Pancreas (tissue), 10 donors: ENCODE measurements around the gene TTI1. TPM values are rescaled to one million over a fixed set of nuclear protein-coding genes. Genes with fewer than 3 reads are reported as not detected.
"Not testable (repeated sequence)": the region's sequence is repeated elsewhere in the genome, so short reads cannot be mapped to it uniquely, and the experiment has no call there.

ENCODE experiments used
- ATAC-seq, 4 donors: fragments of 200-7000 bp; cut with Tn5 transposase; one replicate each; pipeline versions ENCODE4 v1.8.0 to v1.9.1; 2020; ENCODE audit warnings: mild to moderate bottlenecking in 4 of 4, moderate library complexity in 4 of 4
- DNase-seq, 6 donors: peaks; one replicate each; pipeline ENCODE4 v3.0.0-alpha.2; 2020
- FAIRE-seq: peaks from 2 replicates; lab custom pipeline; 2012; peaks lifted over from hg19 to GRCh38; lab: Jason Lieb, UNC
- H3K27ac ChIP-seq, 4 donors: fragments of 200-600 bp; sonication (generic); 1 replicate in 3 of 4; 2 replicates in 1 of 4; pipeline versions ENCODE4 v1.5.0 to v1.8.0; 2020
- H3K27me3 ChIP-seq, 4 donors: fragments of 200-600 bp; one replicate each; pipeline ENCODE4 v1.8.0; 2021
- H3K36me3 ChIP-seq, 3 donors: fragments of 200-600 bp; sonication (generic) in 1 of 3; one replicate each; pipeline versions ENCODE4 v1.5.0 to v1.8.0; 2020 to 2021
- H3K4me1 ChIP-seq, 3 donors: fragments of 200-600 bp; one replicate each; pipeline ENCODE4 v1.8.0; 2021
- H3K4me3 ChIP-seq, 4 donors: fragments of 200-600 bp; sonication (generic) in 2 of 4; one replicate each; pipeline versions ENCODE4 v1.5.0 to v1.8.0; 2020 to 2021
- H3K9me3 ChIP-seq, 4 donors: fragments of 200-600 bp; one replicate each; pipeline ENCODE4 v1.8.0; 2021
- CTCF ChIP-seq, 4 donors: fragments of 200-600 bp; sonication (generic) in 3 of 4; IDR thresholded peaks; one replicate each; pipeline versions ENCODE4 v1.5.0 to v1.8.0; 2021; ENCODE audit warnings: antibody characterized with exemption in 4 of 4
- WGBS, 2 donors: extraction: QIAGEN DNeasy Blood & Tissue Kit; methylation state at CpG; one replicate each; pipeline ENCODE4 v1.1.7; 2013; 5-methylcytosine and 5-hydroxymethylcytosine counted together
- intact Hi-C, 3 donors: fragments of 100-400 bp; cut with DNase I; formaldehyde crosslinking; loops; one replicate each; pipeline versions ENCODE4 v1.11.1 to v1.14.2; 2022
- polyA plus RNA-seq, 2 donors: library from polyadenylated mRNA; stranded (reverse); fragments of 200-250 nt; gene quantifications; one replicate each; pipeline ENCODE4 v1.2.3, GENCODE V29; 2013
- total RNA-seq, 6 donors: library from RNA; stranded (reverse); fragmentation: NEBNext Ultra II Directional in 4 of 6; extraction: Animal tissue kit (Norgen Biotek cat#: 25700) in 4 of 6; gene quantifications; one replicate each; pipeline versions ENCODE4 v1.2.1 to v1.2.4, GENCODE V29; 2021 to 2023
- donor health status: healthy with polysubstance abuse.
- donor health status: DM: no; HTN: no; CAD: no; lungs with moderate emphysema.
- donor health status: DM: no; HTN: no; CAD: no.
- donor health status: control.
- donor health status: control.
- donor health status: Bipolar disorder and iron deficiency.
- donor health status: DM: yes; HTN: yes; CAD: no.
- donor health status: DM: no; HTN: no; CAD: no.
- donor health status: DM: no; HTN: no; CAD: no.
- donor health status: DM: yes; HTN: yes; CAD: no.

TTI1 gene
- total and polyA plus RNA-seq, 8 donors, result 10.1 to 18.0 (median 11.2) TPM

GRCh38 chr20:38013887-38014286 lies 19.4 kb downstream of the TTI1 start:
- H3K27me3 ChIP-seq, result no peaks in the 10 kb centered on the region
- DNase-seq (no peak), FAIRE-seq (no peak), ATAC-seq (no peak)
- 79 to 81% methylated on average over 2 of the region's 2 CpGs for WGBS, 2 donors
- H3K9me3 ChIP-seq, result no peaks in the 10 kb centered on the region
- H3K4me3 ChIP-seq, result no peak overlapping the region
- intact Hi-C loops, result no loop called here
- no peak overlapping the region for H3K27ac ChIP-seq
- no peaks in the 10 kb centered on the region for H3K4me1 ChIP-seq
- no peak for TF ChIP-seq CTCF (IDR thresholded peaks at IDR 0.05)
- H3K36me3 ChIP-seq, result peaks cover 0 to 23% (median 9%) of the 10 kb centered on the region in 3 donors

- no peak for ATAC-seq
- H3K36me3 ChIP-seq, result peaks cover 0 to 14% (median 9%) of the 10 kb centered on the region in 3 donors
- H3K4me3 ChIP-seq, result no peak overlapping the region
- H3K27me3 ChIP-seq, result no peaks in the 10 kb centered on the region
- FAIRE-seq, result no peak
- no peak overlapping the region for H3K27ac ChIP-seq
- no peaks in the 10 kb centered on the region for H3K9me3 ChIP-seq
- 94 to 95% methylated on average over 8 of the region's 8 CpGs for WGBS, 2 donors
- intact Hi-C loops, result no loop called here
- DNase-seq, result no peak
- no peak for TF ChIP-seq CTCF (IDR thresholded peaks at IDR 0.05)
- H3K4me1 ChIP-seq, result no peaks in the 10 kb centered on the region
Measured at GRCh38 chr20:38012332-38012731, 20.9 kb downstream of the TTI1 start.

DNA sequence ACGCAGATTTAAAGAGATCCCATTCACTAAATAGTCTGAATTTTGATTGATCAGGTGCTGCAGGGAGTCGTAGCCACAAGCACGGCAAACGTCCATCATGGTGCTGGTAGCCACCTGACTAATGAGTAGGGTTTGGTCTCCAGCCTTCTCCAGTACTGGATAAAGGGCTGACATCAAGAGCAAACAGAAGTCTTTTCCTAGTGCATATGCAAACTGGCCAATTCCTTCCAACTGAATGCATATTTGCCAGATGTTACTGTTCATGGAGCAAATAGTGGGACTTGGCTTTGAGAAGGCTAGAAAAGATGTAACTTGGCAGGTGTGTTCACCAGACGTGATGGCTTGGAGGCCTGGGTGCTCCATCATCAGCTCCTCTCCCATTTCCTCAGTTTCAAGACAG lies 21.6 kb downstream of the TTI1 start:
- intact Hi-C loops, result no loop called here
- no peaks in the 10 kb centered on the region for H3K9me3 ChIP-seq
- no peak overlapping the region for H3K4me3 ChIP-seq
- H3K27ac ChIP-seq, result no peak overlapping the region
- no peak for TF ChIP-seq CTCF (IDR thresholded peaks at IDR 0.05)
- H3K36me3 ChIP-seq, result peaks cover 0 to 14% (median 9%) of the 10 kb centered on the region in 3 donors
- no peaks in the 10 kb centered on the region for H3K27me3 ChIP-seq
- no peaks in the 10 kb centered on the region for H3K4me1 ChIP-seq
- ATAC-seq (no peak), DNase-seq (no peak), FAIRE-seq (no peak)
- WGBS, 2 donors, result 89 to 91% methylated on average over 5 of the region's 5 CpGs

- H3K9me3 ChIP-seq, ATAC-seq, intact Hi-C loops, H3K4me3 ChIP-seq, H3K4me1 ChIP-seq, H3K27ac ChIP-seq, H3K27me3 ChIP-seq, DNase-seq, FAIRE-seq: not testable (repeated sequence)
- WGBS, 2 donors, result 95 to 99% methylated on average over 5 of the region's 5 CpGs
- peaks cover 0 to 14% (median 9%) of the 10 kb centered on the region in 3 donors for H3K36me3 ChIP-seq
Measured at GRCh38 chr20:38009416-38009815, 23.8 kb downstream of the TTI1 start.

- no peak for TF ChIP-seq CTCF (IDR thresholded peaks at IDR 0.05)
- ATAC-seq, result no peak
- intact Hi-C loops, result no loop called here
- no peaks in the 10 kb centered on the region for H3K9me3 ChIP-seq
- DNase-seq, result no peak
- H3K27me3 ChIP-seq, result no peaks in the 10 kb centered on the region
- H3K36me3 ChIP-seq, result peaks cover 0 to 16% (median 9%) of the 10 kb centered on the region in 3 donors
- no peak overlapping the region for H3K4me3 ChIP-seq
- no peaks in the 10 kb centered on the region for H3K4me1 ChIP-seq
- no peak overlapping the region for H3K27ac ChIP-seq
- no peak for FAIRE-seq
- 96 to 99% methylated on average over 5 of the region's 5 CpGs for WGBS, 2 donors
Measured at GRCh38 chr20:38008233-38008944, 24.9 kb downstream of the TTI1 start.
